PFSK-1 (cell line): ENCODE data around the gene PALLD.

Experiments used
- FOXP2 ChIP-seq: optimal IDR thresholded peaks from 2 replicates; pipeline ENCODE3; 2011; ENCODE audit warnings: borderline replicate concordance, control low read depth, inconsistent platforms; ENCODE audit not compliant: insufficient read depth; ENCODE audit errors: extremely low read length, extremely low read depth
- POLR2AphosphoS5 ChIP-seq: IDR thresholded peaks from 2 replicates; pipeline ENCODE4 v1.6.1; 2012; ENCODE audit warnings: low read depth, mild to moderate bottlenecking, control low read depth, low read length, moderate library complexity
- REST ChIP-seq, 2 experiments: IDR thresholded peaks; 2 replicates each; pipeline versions ENCODE4 v1.6.1 to v1.8.0; 2011 to 2012; ENCODE audit warnings: low read depth in 2 of 2, low read length in 2 of 2, control low read depth in 1 of 2, inconsistent platforms in 1 of 2, mild to moderate bottlenecking in 1 of 2, moderate library complexity in 1 of 2; ENCODE audit not compliant: insufficient read depth in 1 of 2
- SIN3A ChIP-seq: IDR thresholded peaks from 2 replicates; pipeline ENCODE4 v1.6.1; 2012; ENCODE audit warnings: mild to moderate bottlenecking, low read length, moderate library complexity, borderline replicate concordance; ENCODE audit not compliant: insufficient read depth
- TAF1 ChIP-seq: IDR thresholded peaks from 2 replicates; pipeline ENCODE4 v1.6.1; 2012; ENCODE audit warnings: low read length, control low read depth, borderline replicate concordance; ENCODE audit not compliant: insufficient read depth

Gene PALLD

GRCh38 chr4:168688584-168688983, 191.7 kb downstream of the PALLD start:
- no peak for TF ChIP-seq REST (IDR thresholded peaks at IDR 0.05; ENCODE audit: insufficient read depth in 1 of 2, low read depth in 2 of 2, low read length in 2 of 2)

GRCh38 chr4:168689791-168690190, 192.9 kb downstream of the PALLD start:
- TF ChIP-seq FOXP2 (no peak), SIN3A (no peak), POLR2AphosphoS5 (no peak), REST (IDR thresholded peaks at IDR 0.05; ENCODE audit: insufficient read depth in 1 of 2, low read depth in 2 of 2, low read length in 2 of 2) (no peak), TAF1 (no peak)

- no peak for TF ChIP-seq POLR2AphosphoS5
- no peak for TF ChIP-seq REST (IDR thresholded peaks at IDR 0.05; ENCODE audit: insufficient read depth in 1 of 2, low read depth in 2 of 2, low read length in 2 of 2)
- no peak for TF ChIP-seq SIN3A
- no peak for TF ChIP-seq FOXP2
- no peak for TF ChIP-seq TAF1
These were observed 193.3 kb downstream of the PALLD start for GRCh38 chr4:168690199-168690598.

- TF ChIP-seq TAF1: no peak
- TF ChIP-seq REST (IDR thresholded peaks at IDR 0.05; ENCODE audit: insufficient read depth in 1 of 2, low read depth in 2 of 2, low read length in 2 of 2): no peak
- TF ChIP-seq FOXP2: no peak
- no peak for TF ChIP-seq SIN3A
- no peak for TF ChIP-seq POLR2AphosphoS5
These were observed 194.9 kb downstream of the PALLD start for GRCh38 chr4:168691631-168692369.
